SH-SY5Y (cell line): ENCODE measurements around the gene CACUL1.

Experiments
- GATA2 ChIP-seq: IDR thresholded peaks from 2 replicates; pipeline ENCODE4 v1.6.1; 2011; ENCODE audit warnings: mild to moderate bottlenecking, low read depth, low read length
- GATA3 ChIP-seq: IDR thresholded peaks from 2 replicates; pipeline ENCODE4 v1.6.1; 2011; ENCODE audit warnings: low read depth, mild to moderate bottlenecking, low read length, moderate library complexity

DNA sequence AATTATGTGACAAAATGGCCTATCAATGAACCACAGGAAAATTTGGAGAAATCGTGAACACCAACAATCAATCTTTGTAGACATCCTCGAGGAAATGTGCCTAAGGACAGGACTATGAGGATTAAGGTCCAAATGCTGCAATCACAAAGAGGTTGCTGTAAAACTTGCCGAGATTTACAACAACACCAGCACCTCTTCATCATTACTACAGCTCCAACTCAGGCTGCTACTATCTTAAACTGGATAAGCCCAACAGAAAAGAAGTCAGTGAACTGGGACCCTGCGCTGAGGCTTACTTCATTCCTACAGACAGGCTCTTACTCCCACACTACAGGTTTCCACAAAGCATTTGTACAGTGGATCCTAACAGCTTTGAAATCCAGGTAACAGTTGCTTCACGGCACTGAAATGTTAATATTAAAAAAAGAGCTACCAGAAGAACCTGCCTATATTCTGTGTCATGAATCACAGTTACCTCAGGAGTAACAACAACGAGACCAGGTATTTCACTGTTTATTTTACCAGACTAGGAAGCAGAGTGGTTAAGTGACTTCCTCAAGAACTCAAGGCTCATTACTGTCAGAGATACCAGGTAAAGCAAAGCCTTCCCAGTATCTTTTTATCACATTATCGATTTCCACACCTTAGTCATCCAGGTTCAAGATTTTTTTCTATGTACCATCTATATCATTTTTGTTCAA, 23.9 kb downstream of the CACUL1 start:
- TF ChIP-seq GATA2 (no peak), GATA3 (no peak)
